Measurements from ENCODE around the gene TTLL6. TPM values are rescaled to one million over a fixed set of nuclear protein-coding genes. Genes with fewer than 3 reads are reported as not detected.

The TTLL6 gene
- total and polyA plus RNA-seq, 12 donors: 0.06 to 0.73 (median 0.21) TPM; not detected in 8

DNA sequence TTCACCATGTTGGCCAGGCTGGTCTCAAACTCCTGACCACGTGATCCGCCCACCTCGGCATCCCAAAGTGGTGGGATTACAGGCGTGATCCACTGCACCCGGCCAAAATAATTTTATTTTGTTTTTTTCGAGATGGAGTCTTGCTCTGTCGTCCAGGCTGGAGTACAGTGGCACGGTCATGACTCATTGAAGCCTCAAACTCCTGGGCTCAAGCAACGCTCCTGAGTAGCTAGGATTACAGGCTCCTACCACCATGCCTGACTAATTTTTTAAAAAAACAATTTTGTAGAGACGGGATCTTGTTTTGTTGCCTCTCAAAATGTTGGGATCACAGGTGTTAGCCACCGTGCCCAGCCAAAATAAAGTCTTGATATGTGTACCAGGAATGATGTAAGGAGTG is 2.4 kb upstream of the TTLL6 start:
- H3K9me3 ChIP-seq: no peaks in the 10 kb centered on the region
- no peak overlapping the region for H3K4me3 ChIP-seq
- no peaks in the 10 kb centered on the region for H3K36me3 ChIP-seq
- TF ChIP-seq, protein P1, sequence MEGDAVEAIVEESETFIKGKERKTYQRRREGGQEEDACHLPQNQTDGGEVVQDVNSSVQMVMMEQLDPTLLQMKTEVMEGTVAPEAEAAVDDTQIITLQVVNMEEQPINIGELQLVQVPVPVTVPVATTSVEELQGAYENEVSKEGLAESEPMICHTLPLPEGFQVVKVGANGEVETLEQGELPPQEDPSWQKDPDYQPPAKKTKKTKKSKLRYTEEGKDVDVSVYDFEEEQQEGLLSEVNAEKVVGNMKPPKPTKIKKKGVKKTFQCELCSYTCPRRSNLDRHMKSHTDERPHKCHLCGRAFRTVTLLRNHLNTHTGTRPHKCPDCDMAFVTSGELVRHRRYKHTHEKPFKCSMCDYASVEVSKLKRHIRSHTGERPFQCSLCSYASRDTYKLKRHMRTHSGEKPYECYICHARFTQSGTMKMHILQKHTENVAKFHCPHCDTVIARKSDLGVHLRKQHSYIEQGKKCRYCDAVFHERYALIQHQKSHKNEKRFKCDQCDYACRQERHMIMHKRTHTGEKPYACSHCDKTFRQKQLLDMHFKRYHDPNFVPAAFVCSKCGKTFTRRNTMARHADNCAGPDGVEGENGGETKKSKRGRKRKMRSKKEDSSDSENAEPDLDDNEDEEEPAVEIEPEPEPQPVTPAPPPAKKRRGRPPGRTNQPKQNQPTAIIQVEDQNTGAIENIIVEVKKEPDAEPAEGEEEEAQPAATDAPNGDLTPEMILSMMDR (IDR thresholded peaks at IDR 0.05): no peak
- DNase-seq: no peak
- peaks cover 0 to 53% (median 0%) of the 10 kb centered on the region in 7 donors for H3K27me3 ChIP-seq
- H3K4me1 ChIP-seq: peaks cover 0 to 17% (median 11%) of the 10 kb centered on the region in 9 donors
- no peak for ATAC-seq
- intact Hi-C loops (cut with DNase I): loop anchor here in 3 of 10 donors (5.0 to 10.0 kb wide), 3 partner anchors 48 to 215 kb away; no protein-coding TSS in a partner anchor
- no peak overlapping the region for H3K27ac ChIP-seq
- 82 to 89% methylated on average over 11 of the region's 11 CpGs for WGBS, 2 donors

DNA sequence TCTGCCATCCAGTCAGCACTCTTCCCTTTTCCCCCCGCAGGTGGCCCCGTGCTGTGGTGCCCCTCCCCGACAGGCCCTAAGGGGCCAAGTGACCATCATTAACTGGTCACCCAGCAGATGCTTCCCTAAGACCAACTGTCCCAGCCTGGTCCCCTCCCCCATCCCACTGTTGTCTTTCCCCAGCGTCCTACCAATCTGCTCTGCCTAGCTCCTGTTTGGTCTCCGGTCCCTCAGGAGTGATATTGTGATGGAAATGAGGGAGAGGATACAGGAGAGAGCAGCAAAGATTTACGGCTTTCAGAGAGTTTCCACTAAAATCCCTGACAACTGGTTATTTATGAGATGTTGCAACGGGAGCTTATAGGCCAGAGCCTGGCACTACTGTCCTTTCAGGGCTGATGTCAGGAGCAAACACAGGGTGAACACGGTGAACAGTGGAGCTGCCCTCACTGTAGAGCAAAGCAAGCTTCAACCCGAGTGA is 1.4 kb upstream of the TTLL6 start:
- intact Hi-C loops (cut with DNase I): loop anchor here in 3 of 10 donors (5.0 to 10.0 kb wide), 3 partner anchors 49 to 216 kb away; no protein-coding TSS in a partner anchor
- H3K9me3 ChIP-seq: no peaks in the 10 kb centered on the region
- H3K36me3 ChIP-seq: no peaks in the 10 kb centered on the region
- ATAC-seq (no peak), DNase-seq (no peak)
- H3K27ac ChIP-seq: no peak overlapping the region
- 58 to 61% methylated on average over 9 of the region's 9 CpGs for WGBS, 2 donors
- TF ChIP-seq, protein P1 (IDR thresholded peaks at IDR 0.05): no peak
- peaks cover 0 to 62% (median 0%) of the 10 kb centered on the region in 7 donors for H3K27me3 ChIP-seq
- H3K4me1 ChIP-seq: peaks cover 0 to 17% (median 11%) of the 10 kb centered on the region in 9 donors
- no peak overlapping the region for H3K4me3 ChIP-seq

DNA sequence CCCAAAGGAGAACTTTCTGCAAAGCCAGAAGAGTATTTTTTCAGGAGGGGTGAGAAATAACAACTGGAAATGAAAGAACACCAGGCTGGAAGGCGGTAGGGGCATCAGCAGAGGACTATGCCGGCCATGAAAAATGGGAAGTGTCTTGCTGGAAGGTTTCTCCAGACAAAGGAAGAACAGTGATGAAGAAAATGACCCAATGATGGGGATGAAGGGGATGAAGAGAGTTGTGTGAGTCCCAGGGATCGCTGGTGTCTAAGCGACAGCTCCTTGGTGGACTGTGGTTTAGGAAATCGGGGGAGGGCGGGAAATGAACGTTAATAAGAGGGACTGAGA is 623 bp downstream of the TTLL6 start:
- no peak overlapping the region for H3K27ac ChIP-seq
- peaks cover 0 to 17% (median 11%) of the 10 kb centered on the region in 9 donors for H3K4me1 ChIP-seq
- peaks cover 0 to 67% (median 6%) of the 10 kb centered on the region in 7 donors for H3K27me3 ChIP-seq
- no peaks in the 10 kb centered on the region for H3K36me3 ChIP-seq
- peak overlapping the region in 9 of 10 donors; percentile 37 to 58 (median 49) for H3K4me3 ChIP-seq
- 5 to 6% methylated on average over 7 of the region's 7 CpGs for WGBS, 2 donors
- TF ChIP-seq, protein P1 (IDR thresholded peaks at IDR 0.05): no peak
- intact Hi-C loops (cut with DNase I): loop anchor here in 3 of 10 donors (2.0 to 10.0 kb wide), 4 partner anchors 51 to 218 kb away; no protein-coding TSS in a partner anchor
- no peak for DNase-seq
- no peaks in the 10 kb centered on the region for H3K9me3 ChIP-seq
- peak in 1 of 8 donors; percentile 40 for ATAC-seq

DNA sequence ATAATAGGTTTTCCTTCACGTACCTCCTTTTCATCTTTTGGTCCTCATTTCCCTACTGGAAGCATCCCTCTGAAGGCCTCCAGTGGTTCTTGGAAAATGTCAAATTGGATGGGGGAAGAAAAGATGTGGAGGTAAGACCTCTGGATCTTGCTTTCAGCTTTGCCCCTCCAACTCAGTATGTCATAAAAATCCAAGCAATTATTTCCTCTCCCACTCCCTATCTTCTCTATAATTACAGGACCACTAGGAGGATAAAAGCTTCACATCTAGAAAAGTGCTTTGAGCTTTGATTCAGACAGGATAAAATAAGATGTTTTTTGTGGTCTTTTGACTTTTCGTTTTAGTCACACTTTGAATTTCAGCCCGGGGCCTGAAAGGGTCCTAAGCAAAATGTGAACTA is 1.7 kb downstream of the TTLL6 start:
- Histone ChIP-seq H3K36me3 (no peaks in the 10 kb centered on the region), H3K27me3 (peaks cover 0 to 67% (median 6%) of the 10 kb centered on the region in 7 donors), H3K4me3 (no peak overlapping the region), H3K27ac (no peak overlapping the region), H3K4me1 (peaks cover 0 to 17% (median 11%) of the 10 kb centered on the region in 9 donors), H3K9me3 (no peaks in the 10 kb centered on the region)
- TF ChIP-seq, protein P1 (IDR thresholded peaks at IDR 0.05): no peak
- no peak for DNase-seq
- no peak for ATAC-seq
- intact Hi-C loops (cut with DNase I): loop anchor here in 6 of 10 donors (2.0 to 10.0 kb wide), 4 partner anchors 52 to 219 kb away; no protein-coding TSS in a partner anchor
- WGBS, 2 donors: 76 to 79% methylated on average over 3 of the region's 3 CpGs
